IMR-90 (cell line): ENCODE measurements around the gene CGNL1. TPM values are rescaled to one million over a fixed set of nuclear protein-coding genes. Genes with fewer than 3 reads are reported as not detected.

Experiments
- ATAC-seq: fragments of 200-7000 bp; cut with Tn5 transposase; 2 replicates; pipeline ENCODE4 v1.9.1; 2020; ENCODE audit warnings: low read depth, mild to moderate bottlenecking, moderate library complexity
- BruUV-seq: library from RNA; stranded (reverse); fragments of 400-500 nt; replicated peaks from 2 replicates; lab custom pipeline; 2021; lab: Mats Ljungman, UMichigan
- CTCF ChIA-PET: fragments of 300-600 bp; formaldehyde crosslinking; extraction: SDS; loops from one replicate; lab custom pipeline; 2021; ENCODE audit warnings: antibody characterized with exemption; lab: Yijun Ruan, JAX
- POLR2A ChIA-PET: fragments of 300-600 bp; sonication (Branson Sonifier 250); formaldehyde crosslinking; loops from one replicate; lab custom pipeline; 2022; ENCODE audit warnings: antibody characterized with exemption; ENCODE audit not compliant: unreplicated experiment; lab: Charles Lee
- DNase-seq: peaks from one replicate; pipeline ENCODE4 v3.0.0; 2013
- H2AFZ ChIP-seq: replicated peaks from 2 replicates; pipeline ENCODE3; 2013; ENCODE audit warnings: low read length, mild to moderate bottlenecking; ENCODE audit not compliant: poor library complexity
- H2AK5ac ChIP-seq: 2 replicates; pipeline ENCODE4 v1.6.1; 2013; ENCODE audit warnings: low read depth, low read length, inconsistent platforms
- H2AK9ac ChIP-seq: replicated peaks from 2 replicates; pipeline ENCODE3; 2013; ENCODE audit warnings: mild to moderate bottlenecking, low read depth, low read length, moderate library complexity; ENCODE audit not compliant: poor library complexity
- H2BK120ac ChIP-seq: 2 replicates; pipeline ENCODE4 v1.6.1; 2013; ENCODE audit warnings: low read depth, low read length, inconsistent platforms
- H2BK15ac ChIP-seq: 3 replicates; pipeline ENCODE4 v1.6.1; 2013; ENCODE audit warnings: low read depth, low read length, inconsistent platforms
- H2BK20ac ChIP-seq: 2 replicates; pipeline ENCODE4 v1.6.1; 2013; ENCODE audit warnings: low read depth, mild to moderate bottlenecking, inconsistent platforms, low read length, moderate library complexity
- H2BK5ac ChIP-seq: 2 replicates; pipeline ENCODE4 v1.6.1; 2013; ENCODE audit warnings: mild to moderate bottlenecking, low read depth, low read length, inconsistent platforms; ENCODE audit not compliant: poor library complexity, severe bottlenecking
- H3K14ac ChIP-seq: replicated peaks from 2 replicates; pipeline ENCODE4 v1.6.1; 2013; ENCODE audit warnings: low read depth, low read length, inconsistent platforms
- H3K18ac ChIP-seq: 2 replicates; pipeline ENCODE4 v1.6.1; 2013; ENCODE audit warnings: low read depth, low read length, control low read depth
- H3K23ac ChIP-seq: 2 replicates; pipeline ENCODE4 v1.6.1; 2013; ENCODE audit warnings: low read depth, low read length, inconsistent platforms
- H3K27ac ChIP-seq: 2 replicates; pipeline ENCODE4 v1.5.1; 2013; ENCODE audit warnings: mild to moderate bottlenecking, control low read depth, low read length; ENCODE audit not compliant: insufficient read depth
- H3K27me3 ChIP-seq: 2 replicates; pipeline ENCODE4 v1.6.1; 2013; ENCODE audit warnings: low read length; ENCODE audit not compliant: control insufficient read depth, insufficient read depth
- H3K36me3 ChIP-seq: 2 replicates; pipeline ENCODE4 v1.6.1; 2013; ENCODE audit warnings: low read length, mixed read lengths; ENCODE audit not compliant: control insufficient read depth, insufficient read depth
- H3K4ac ChIP-seq: 2 replicates; pipeline ENCODE4 v1.6.1; 2013; ENCODE audit warnings: low read depth, low read length, inconsistent platforms
- H3K4me1 ChIP-seq: 2 replicates; pipeline ENCODE4 v1.6.1; 2013; ENCODE audit warnings: low read length, mixed read lengths; ENCODE audit not compliant: control insufficient read depth, insufficient read depth
- H3K4me2 ChIP-seq: 2 replicates; pipeline ENCODE4 v1.6.1; 2013; ENCODE audit warnings: low read depth, mild to moderate bottlenecking, control low read depth, low read length, moderate library complexity
- H3K4me3 ChIP-seq: 2 replicates; pipeline ENCODE4 v1.5.1; 2013; ENCODE audit warnings: low read depth, mild to moderate bottlenecking, control low read depth, low read length, moderate library complexity; ENCODE audit not compliant: insufficient read depth
- H3K56ac ChIP-seq: 2 replicates; pipeline ENCODE4 v1.6.1; 2013; ENCODE audit warnings: low read length, inconsistent platforms; ENCODE audit not compliant: insufficient read depth; ENCODE audit errors: extremely low read depth
- H3K79me1 ChIP-seq, 2 experiments: 2 replicates each; pipeline ENCODE4 v1.6.1; 2013; ENCODE audit warnings: low read length in 2 of 2, inconsistent platforms in 1 of 2, low read depth in 1 of 2
- H3K9ac ChIP-seq: 2 replicates; pipeline ENCODE4 v1.6.1; 2013; ENCODE audit warnings: low read depth, low read length, control low read depth
- H3K9me1 ChIP-seq: 2 replicates; pipeline ENCODE4 v1.6.1; 2013; ENCODE audit warnings: low read length, inconsistent platforms; ENCODE audit not compliant: insufficient read depth
- H3K9me3 ChIP-seq: 2 replicates; pipeline ENCODE4 v1.6.1; 2013; ENCODE audit warnings: low read length; ENCODE audit not compliant: control insufficient read depth, insufficient read depth
- H4K20me1 ChIP-seq: 2 replicates; pipeline ENCODE4 v1.6.1; 2013; ENCODE audit warnings: low read length, inconsistent platforms; ENCODE audit not compliant: insufficient read depth
- H4K5ac ChIP-seq: 2 replicates; pipeline ENCODE4 v1.6.1; 2013; ENCODE audit warnings: mild to moderate bottlenecking, low read depth, low read length, control low read depth
- H4K8ac ChIP-seq, 2 experiments: 2 replicates each; pipeline ENCODE4 v1.6.1; 2013; ENCODE audit warnings: low read depth in 2 of 2, low read length in 2 of 2, control low read depth in 1 of 2, inconsistent platforms in 1 of 2
- H4K91ac ChIP-seq: 2 replicates; pipeline ENCODE4 v1.6.1; 2013; ENCODE audit warnings: low read depth, low read length, inconsistent platforms; ENCODE audit not compliant: insufficient read depth
- BHLHE40 ChIP-seq: fragments of 150-350 bp; IDR thresholded peaks from 2 replicates; pipeline ENCODE4 v1.6.1; 2016; ENCODE audit warnings: mild to moderate bottlenecking, low read depth, low read length
- CHD1 ChIP-seq: IDR thresholded peaks from 2 replicates; pipeline ENCODE4 v1.6.1; 2012; ENCODE audit warnings: low read depth, low read length, improper control_type of control experiment
- FOS ChIP-seq: fragments of 150-350 bp; IDR thresholded peaks from 2 replicates; pipeline ENCODE4 v1.6.1; 2016; ENCODE audit warnings: low read depth, low read length
- MAFK ChIP-seq: IDR thresholded peaks from 2 replicates; pipeline ENCODE4 v1.6.1; 2012; ENCODE audit warnings: low read depth, low read length, improper control_type of control experiment
- MXI1 ChIP-seq: IDR thresholded peaks from 2 replicates; pipeline ENCODE4 v1.6.1; 2012; ENCODE audit warnings: low read depth, mild to moderate bottlenecking, low read length, moderate library complexity, borderline replicate concordance
- NFE2L2 ChIP-seq: fragments of 150-350 bp; IDR thresholded peaks from 2 replicates; pipeline ENCODE4 v1.6.1; 2016; ENCODE audit warnings: low read depth, mild to moderate bottlenecking, low read length
- RAD21 ChIP-seq: IDR thresholded peaks from 2 replicates; pipeline ENCODE4 v1.6.1; 2012; ENCODE audit warnings: low read length, improper control_type of control experiment
- RCOR1 ChIP-seq: IDR thresholded peaks from 2 replicates; pipeline ENCODE4 v1.6.1; 2012; ENCODE audit warnings: mild to moderate bottlenecking, low read length, improper control_type of control experiment; ENCODE audit not compliant: insufficient replicate concordance
- RFX5 ChIP-seq: IDR thresholded peaks from 2 replicates; pipeline ENCODE4 v1.8.0; 2012; ENCODE audit warnings: low read depth, mild to moderate bottlenecking, low read length, moderate library complexity
- SMC3 ChIP-seq: fragments of 150-350 bp; IDR thresholded peaks from 2 replicates; pipeline ENCODE4 v1.6.1; 2016; ENCODE audit warnings: low read depth, mild to moderate bottlenecking, antibody characterized with exemption, low read length, moderate library complexity
- WGBS, 2 experiments: methylation state at CpG; one replicate each; pipeline versions ENCODE4 v1.1.5 to v1.1.7; 2013; ENCODE audit warnings: missing lambda C conversion rate in 2 of 2; ENCODE audit not compliant: insufficient read length in 1 of 2; ENCODE audit errors: extremely low coverage in 2 of 2; 5-methylcytosine and 5-hydroxymethylcytosine counted together
- dilution Hi-C: fragments of 300-500 bp; cut with HindIII; formaldehyde crosslinking; loops from one replicate; pipeline ENCODE4 v1.14.3; 2018; ENCODE audit warnings: low sequenced_read_pairs; ENCODE audit not compliant: unreplicated experiment
- in situ Hi-C: fragments of 300-500 bp; cut with MboI; formaldehyde crosslinking; loops from 3 replicates; pipeline ENCODE4 v1.14.3; 2019; ENCODE audit warnings: low sequenced_read_pairs, inconsistent platforms, mixed read lengths
- intact Hi-C: fragments of 100-400 bp; cut with micrococcal nuclease; formaldehyde crosslinking; loops from 2 replicates; pipeline ENCODE4 v1.10.0; 2022
- polyA plus RNA-seq, 3 experiments: library from polyadenylated mRNA; depleted of rRNA; stranded (reverse); fragments of >200 nt; gene quantifications; 2 replicates each; pipeline ENCODE4 v1.2.3, GENCODE V29; 2012; ENCODE audit warnings: low replicate concordance in 1 of 3
- total RNA-seq: library from RNA; depleted of rRNA; stranded (reverse); fragments of >200 nt; gene quantifications from 2 replicates; pipeline ENCODE4 v1.2.3, GENCODE V29; 2012
- TF ChIP-seq, protein P1 (sequence below): conservative IDR thresholded peaks from 2 replicates; pipeline ENCODE4 v1.5.1; 2012; ENCODE audit warnings: mild to moderate bottlenecking, low read depth, low read length, improper control_type of control experiment
- TF ChIP-seq, protein P2 (sequence below): fragments of 150-350 bp; IDR thresholded peaks from 2 replicates; pipeline ENCODE4 v1.6.1; 2016; ENCODE audit warnings: low read depth, mild to moderate bottlenecking, low read length, moderate library complexity, borderline replicate concordance

CGNL1 gene
- total and polyA plus RNA-seq, 2 of the 4 experiments (the other 2 are of a cell fraction) = 0.07 to 0.18 TPM

DNA sequence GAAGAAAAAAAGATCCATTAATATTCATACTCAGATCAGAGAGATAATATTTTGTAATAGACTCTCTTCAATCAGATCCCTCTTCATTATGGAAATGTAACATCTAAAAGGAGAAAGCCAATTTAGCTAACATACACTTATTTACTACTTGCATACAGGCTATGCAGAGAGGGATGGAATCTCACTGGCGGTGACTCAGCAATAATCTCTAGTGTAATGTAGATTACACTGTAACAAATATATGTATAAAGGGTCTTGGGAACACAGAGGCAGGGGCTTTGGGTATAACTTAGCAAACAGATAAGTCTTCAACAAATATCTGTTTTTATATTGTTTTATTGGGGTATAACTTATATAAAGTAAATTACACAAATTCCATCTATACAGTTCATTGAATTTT, 69.6 kb downstream of the CGNL1 start:
- Histone ChIP-seq H2AFZ (no peak overlapping the region), H2AK5ac (no peak overlapping the region)
- no TSS peak for BruUV-seq

More for the DNA sequence above, 69.6 kb downstream of the CGNL1 start:
- Histone ChIP-seq H3K27ac (no peak overlapping the region), H3K4me3 (no peak overlapping the region), H3K4ac (no peak overlapping the region), H2BK20ac (no peak overlapping the region), H3K9ac (no peak overlapping the region), H3K4me2 (no peak overlapping the region), H4K5ac (no peak overlapping the region), H3K36me3 (no peaks in the 10 kb centered on the region), H2BK120ac (no peak overlapping the region), H4K20me1 (no peaks in the 10 kb centered on the region), H3K23ac (no peak overlapping the region), H3K4me1 (no peaks in the 10 kb centered on the region), H3K27me3 (peaks cover 2% of the 10 kb centered on the region; the same call in 1 of the 2 replicates), H3K18ac (no peak overlapping the region), H3K14ac (no peak overlapping the region), H2BK5ac (no peak overlapping the region), H2BK15ac (no peak overlapping the region), H3K79me1 (no peaks in the 10 kb centered on the region), H4K8ac (no peak overlapping the region), H2AK9ac (no peak overlapping the region), H3K9me3 (no peaks in the 10 kb centered on the region), H3K56ac (no peak overlapping the region), H4K91ac (no peak overlapping the region), H3K9me1 (no peaks in the 10 kb centered on the region)
- intact Hi-C loops (no loop called here), in situ Hi-C loops (no loop called here), dilution Hi-C loops (no loop called here)
- ChIA-PET POLR2A (no interaction called here), CTCF (interaction anchor here (0.5 to 0.6 kb wide), 2 partner anchors 105 to 1104 kb away, joined by 3 read pairs; no protein-coding TSS in a partner anchor)
- DNase-seq = peak; percentile 13
- no CpG with 5 or more reads among the region's 1 CpG for WGBS, 2 experiments
- ATAC-seq = peak; percentile 59; the same call in 1 of the 2 replicates
- peak; percentile 96 for TF ChIP-seq NFE2L2
- no peak for TF ChIP-seq CHD1
- no peak for TF ChIP-seq RAD21
- no peak for TF ChIP-seq RCOR1
- TF ChIP-seq SMC3 = no peak
- TF ChIP-seq RFX5 = no peak
- TF ChIP-seq BHLHE40 = no peak
- TF ChIP-seq MXI1 = no peak
- peak; percentile 75 for TF ChIP-seq MAFK
- TF ChIP-seq, protein P1, sequence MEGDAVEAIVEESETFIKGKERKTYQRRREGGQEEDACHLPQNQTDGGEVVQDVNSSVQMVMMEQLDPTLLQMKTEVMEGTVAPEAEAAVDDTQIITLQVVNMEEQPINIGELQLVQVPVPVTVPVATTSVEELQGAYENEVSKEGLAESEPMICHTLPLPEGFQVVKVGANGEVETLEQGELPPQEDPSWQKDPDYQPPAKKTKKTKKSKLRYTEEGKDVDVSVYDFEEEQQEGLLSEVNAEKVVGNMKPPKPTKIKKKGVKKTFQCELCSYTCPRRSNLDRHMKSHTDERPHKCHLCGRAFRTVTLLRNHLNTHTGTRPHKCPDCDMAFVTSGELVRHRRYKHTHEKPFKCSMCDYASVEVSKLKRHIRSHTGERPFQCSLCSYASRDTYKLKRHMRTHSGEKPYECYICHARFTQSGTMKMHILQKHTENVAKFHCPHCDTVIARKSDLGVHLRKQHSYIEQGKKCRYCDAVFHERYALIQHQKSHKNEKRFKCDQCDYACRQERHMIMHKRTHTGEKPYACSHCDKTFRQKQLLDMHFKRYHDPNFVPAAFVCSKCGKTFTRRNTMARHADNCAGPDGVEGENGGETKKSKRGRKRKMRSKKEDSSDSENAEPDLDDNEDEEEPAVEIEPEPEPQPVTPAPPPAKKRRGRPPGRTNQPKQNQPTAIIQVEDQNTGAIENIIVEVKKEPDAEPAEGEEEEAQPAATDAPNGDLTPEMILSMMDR = no peak
- TF ChIP-seq, protein P2, sequence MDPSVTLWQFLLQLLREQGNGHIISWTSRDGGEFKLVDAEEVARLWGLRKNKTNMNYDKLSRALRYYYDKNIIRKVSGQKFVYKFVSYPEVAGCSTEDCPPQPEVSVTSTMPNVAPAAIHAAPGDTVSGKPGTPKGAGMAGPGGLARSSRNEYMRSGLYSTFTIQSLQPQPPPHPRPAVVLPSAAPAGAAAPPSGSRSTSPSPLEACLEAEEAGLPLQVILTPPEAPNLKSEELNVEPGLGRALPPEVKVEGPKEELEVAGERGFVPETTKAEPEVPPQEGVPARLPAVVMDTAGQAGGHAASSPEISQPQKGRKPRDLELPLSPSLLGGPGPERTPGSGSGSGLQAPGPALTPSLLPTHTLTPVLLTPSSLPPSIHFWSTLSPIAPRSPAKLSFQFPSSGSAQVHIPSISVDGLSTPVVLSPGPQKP = no peak
- no peak for TF ChIP-seq FOS
